Keratinocyte (primary cell): ENCODE data around the gene DNAJC25.

Experiments used
- EZH2 ChIP-seq: IDR thresholded peaks from one replicate; pipeline ENCODE4 v1.6.1; 2012; ENCODE audit warnings: inconsistent platforms, mild to moderate bottlenecking, low read length, moderate library complexity
- TF ChIP-seq, protein P1 (sequence below), 3 experiments: IDR thresholded peaks in 1 of 3; conservative IDR thresholded peaks in 1 of 3; optimal IDR thresholded peaks in 1 of 3; 2 replicates in 2 of 3; 3 replicates in 1 of 3; pipeline versions ENCODE3 to v1.5.1; 2011; ENCODE audit warnings: low read length in 3 of 3, mild to moderate bottlenecking in 3 of 3, moderate library complexity in 2 of 3, control low read depth in 1 of 3, inconsistent platforms in 1 of 3; ENCODE audit not compliant: insufficient read depth in 2 of 3; ENCODE audit errors: extremely low read depth in 1 of 3

DNA sequence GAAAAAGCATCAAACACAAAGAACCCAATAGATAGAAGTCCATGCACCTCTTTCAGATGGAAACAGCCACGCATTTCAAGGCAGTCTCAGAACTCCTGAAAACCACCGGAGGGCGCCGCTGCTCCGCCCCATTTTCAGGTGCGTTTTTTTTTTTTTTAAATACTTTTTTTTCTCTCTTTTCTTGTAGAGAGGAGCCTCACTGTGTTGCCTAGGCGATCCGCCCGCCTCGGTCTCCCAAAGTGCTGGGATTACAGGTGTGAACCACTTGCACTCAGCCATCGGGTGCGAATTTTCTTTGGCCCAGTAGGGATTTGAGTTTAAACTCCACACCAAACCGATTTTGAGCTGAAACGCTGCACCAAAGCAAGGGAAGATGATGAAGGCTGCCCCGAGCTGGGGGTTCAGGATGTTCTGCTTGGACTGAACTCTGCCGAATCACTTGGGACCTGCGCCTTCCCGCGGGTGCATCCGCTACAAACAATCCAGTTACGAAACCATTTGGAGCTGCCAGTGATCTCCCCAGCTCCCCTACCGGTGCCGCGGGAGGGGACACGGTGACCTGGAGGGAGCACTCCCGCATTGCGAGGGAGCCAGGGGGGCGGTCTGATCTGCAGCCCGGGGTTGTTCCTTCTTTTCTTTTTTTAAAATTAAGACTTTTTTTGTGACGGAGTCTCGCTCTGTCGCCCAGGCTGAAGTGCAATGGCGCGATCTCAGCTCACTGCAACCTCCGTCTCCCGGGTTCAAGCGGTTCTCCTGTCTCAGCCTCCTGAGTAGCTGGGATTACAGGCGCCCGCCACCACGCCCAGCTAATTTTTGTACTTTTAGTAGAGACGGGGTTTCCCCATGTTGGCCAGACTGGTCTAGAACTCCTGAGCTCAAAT is 33.0 kb upstream of the DNAJC25 start:
- TF ChIP-seq, protein P1, sequence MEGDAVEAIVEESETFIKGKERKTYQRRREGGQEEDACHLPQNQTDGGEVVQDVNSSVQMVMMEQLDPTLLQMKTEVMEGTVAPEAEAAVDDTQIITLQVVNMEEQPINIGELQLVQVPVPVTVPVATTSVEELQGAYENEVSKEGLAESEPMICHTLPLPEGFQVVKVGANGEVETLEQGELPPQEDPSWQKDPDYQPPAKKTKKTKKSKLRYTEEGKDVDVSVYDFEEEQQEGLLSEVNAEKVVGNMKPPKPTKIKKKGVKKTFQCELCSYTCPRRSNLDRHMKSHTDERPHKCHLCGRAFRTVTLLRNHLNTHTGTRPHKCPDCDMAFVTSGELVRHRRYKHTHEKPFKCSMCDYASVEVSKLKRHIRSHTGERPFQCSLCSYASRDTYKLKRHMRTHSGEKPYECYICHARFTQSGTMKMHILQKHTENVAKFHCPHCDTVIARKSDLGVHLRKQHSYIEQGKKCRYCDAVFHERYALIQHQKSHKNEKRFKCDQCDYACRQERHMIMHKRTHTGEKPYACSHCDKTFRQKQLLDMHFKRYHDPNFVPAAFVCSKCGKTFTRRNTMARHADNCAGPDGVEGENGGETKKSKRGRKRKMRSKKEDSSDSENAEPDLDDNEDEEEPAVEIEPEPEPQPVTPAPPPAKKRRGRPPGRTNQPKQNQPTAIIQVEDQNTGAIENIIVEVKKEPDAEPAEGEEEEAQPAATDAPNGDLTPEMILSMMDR (optimal IDR thresholded peaks at IDR 0.05 in 1 of 3, IDR thresholded peaks at IDR 0.05 in 1 of 3, conservative IDR thresholded peaks at IDR 0.05 in 1 of 3; ENCODE audit: extremely low read depth in 1 of 3, insufficient read depth in 2 of 3, low read length in 3 of 3): peak; percentile 66 to 72 (median 70)
- TF ChIP-seq EZH2: no peak
